DMS79 treated with DMSO at 0.1 percent for 48 hours (cell line): ENCODE data around the gene SNCB.
A peak's percentile ranks its signal among the peaks of the same experiment; 100 is the strongest.

ENCODE experiments used
- DNase-seq: peaks from one replicate; lab custom pipeline; 2025; lab: John Stamatoyannopoulos, UW

SNCB gene

DNA sequence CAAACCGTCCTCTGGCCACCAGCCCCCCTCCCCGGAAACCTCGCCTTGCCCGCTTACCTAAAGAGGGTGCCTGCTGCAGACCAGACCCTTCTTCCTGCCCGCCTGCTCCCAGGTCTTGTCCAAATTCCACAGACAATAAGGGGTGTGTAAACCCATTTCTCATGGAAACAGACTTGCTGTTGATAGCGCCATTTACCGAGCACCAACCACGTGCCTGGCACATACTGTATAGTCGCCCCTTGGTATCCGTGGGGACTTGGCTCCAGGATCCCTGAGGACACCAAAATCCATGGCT, 56.1 kb downstream of the SNCB start:
- no peak for DNase-seq

DNA sequence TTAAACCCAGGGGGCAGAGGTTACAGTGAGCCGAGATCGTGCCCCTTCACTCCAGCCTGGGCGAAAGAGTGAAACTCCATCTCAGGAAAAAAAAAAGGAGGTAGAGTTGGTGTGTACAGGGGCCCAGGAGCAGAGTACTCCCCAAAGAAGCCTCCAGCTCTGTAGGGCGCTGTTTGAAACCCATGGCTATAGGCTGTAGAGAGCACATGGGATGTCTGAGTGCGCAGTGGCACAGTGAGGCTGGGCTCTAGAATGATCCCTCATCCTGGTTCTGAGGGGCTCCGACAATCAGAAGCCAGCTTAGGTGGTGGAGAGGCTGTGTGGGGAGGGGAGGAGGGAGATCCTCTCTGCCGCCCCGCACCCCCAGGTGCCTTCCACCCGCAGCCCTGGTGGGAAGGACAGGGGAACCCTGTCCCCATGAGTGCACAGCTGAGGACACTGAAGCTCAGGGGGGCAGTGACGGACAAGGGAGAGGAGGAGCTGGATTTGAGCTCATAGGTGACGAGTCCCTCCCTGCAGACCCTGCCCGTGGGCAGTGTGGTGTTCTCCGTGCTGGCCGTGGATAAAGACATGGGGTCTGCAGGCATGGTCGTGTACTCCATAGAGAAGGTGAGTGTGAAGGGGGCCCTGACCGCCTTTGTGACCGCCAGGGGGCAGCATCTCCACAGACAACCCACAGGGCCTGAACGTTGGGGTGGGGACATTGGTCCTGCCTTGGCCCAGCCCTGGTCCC, 56.6 kb downstream of the SNCB start:
- peak; percentile 1 for DNase-seq
